ENCODE measurements around the gene RYR2.

DNA sequence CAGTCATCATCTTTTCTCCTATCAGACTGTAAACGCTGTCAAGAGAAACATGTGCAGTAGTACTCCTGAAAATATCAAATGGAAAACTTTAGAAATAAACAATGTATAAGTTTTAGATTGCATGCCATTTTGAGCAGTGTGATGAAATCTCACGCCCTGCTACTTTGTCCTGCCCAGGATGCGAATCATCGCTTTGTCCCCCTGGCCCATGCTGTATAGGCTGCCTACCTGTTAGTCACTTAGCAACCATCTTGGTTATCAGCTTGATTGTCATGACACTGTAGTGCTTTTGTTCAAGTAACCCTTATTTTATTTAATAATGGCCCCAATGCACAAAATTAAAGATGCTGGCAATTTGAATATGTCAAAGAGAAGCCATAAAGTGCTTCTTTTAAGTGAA, 485.8 kb downstream of the RYR2 start:
- TF ChIP-seq CTCF (IDR thresholded peaks at IDR 0.05), result no peak
- TF ChIP-seq POLR2AphosphoS5 (IDR thresholded peaks at IDR 0.05; ENCODE audit: low read depth, low read length), result no peak
- no peak for TF ChIP-seq SIN3A (IDR thresholded peaks at IDR 0.05; ENCODE audit: borderline replicate concordance, insufficient read depth, low read depth, low read length)

Measured in Panc1 (cell line).